K562 (cell line): ENCODE data around the gene ZNHIT2. TPM values are rescaled to one million over a fixed set of nuclear protein-coding genes. Genes with fewer than 3 reads are reported as not detected.
A peak's percentile ranks its signal among the peaks of the same experiment; 100 is the strongest.

Experiments used
- CHD2 ChIP-seq: IDR thresholded peaks from 2 replicates; pipeline ENCODE4 v1.6.1; 2011; ENCODE audit warnings: low read depth, low read length
- CREB3 ChIP-seq: fragments of 450-650 bp; conservative IDR thresholded peaks from 2 replicates; pipeline ENCODE4 v1.6.1; 2016; ENCODE audit warnings: missing genetic modification characterization, low read depth, mild to moderate bottlenecking, missing compliant biosample characterization, moderate library complexity
- ETS2 ChIP-seq: IDR thresholded peaks from 2 replicates; pipeline ENCODE4 v1.6.1; 2016; ENCODE audit warnings: borderline replicate concordance, missing genetic modification characterization, mild to moderate bottlenecking, moderate library complexity, missing compliant biosample characterization; ENCODE audit not compliant: poor library complexity, severe bottlenecking
- PHF20 ChIP-seq: fragments of 450-650 bp; IDR thresholded peaks from 2 replicates; pipeline ENCODE4 v1.6.1; 2018; ENCODE audit not compliant: partially characterized antibody
- SREBF1 ChIP-seq: fragments of 150-350 bp; IDR thresholded peaks from 2 replicates; pipeline ENCODE4 v1.6.1; 2014; ENCODE audit warnings: antibody characterized with exemption, low read depth, low read length, borderline replicate concordance
- ZBED1 ChIP-seq: IDR thresholded peaks from 2 replicates; pipeline ENCODE4 v1.6.1; 2014
- ZMIZ1 ChIP-seq, 2 experiments: fragments of 150-350 bp in 1 of 2; IDR thresholded peaks; 2 replicates each; pipeline ENCODE4 v1.6.1; 2012 to 2016; ENCODE audit warnings: low read depth in 2 of 2, low read length in 2 of 2, mild to moderate bottlenecking in 1 of 2, moderate library complexity in 1 of 2
- ZNF146 ChIP-seq: IDR thresholded peaks from one replicate; pipeline ENCODE4 v1.6.1; 2018; ENCODE audit warnings: missing compliant biosample characterization; ENCODE audit not compliant: unreplicated experiment
- ZNF282 ChIP-seq: sonication (generic); formaldehyde crosslinking; IDR thresholded peaks from 2 replicates; pipeline ENCODE4 v1.8.1; 2023; ENCODE audit warnings: missing genetic modification reagents
- polyA plus RNA-seq, 8 experiments: library from polyadenylated mRNA; depleted of rRNA in 4 of 8; stranded (reverse) in 5 of 8; unstranded in 3 of 8; fragments of >200 nt; fragmentation: Nextera tagmentation in 2 of 8; fragmentation: Illumina TruSeq in 1 of 8; extraction: Ambion mirVana in 2 of 8; extraction: Trizol in 1 of 8; gene quantifications; 2 replicates each; pipeline versions ENCODE4 v1.2.1 to v1.2.3, GENCODE V29; 2011 to 2014; ENCODE audit warnings: inconsistent platforms in 1 of 8, missing spikeins in 1 of 8
- total RNA-seq, 7 experiments: library from RNA; depleted of rRNA in 6 of 7; stranded (reverse); fragments of >200 nt in 6 of 7; fragmentation: Illumina TruSeq in 2 of 7; extraction: Trizol in 2 of 7; gene quantifications; 2 replicates each; pipeline versions ENCODE4 v1.2.1 to v1.2.3, GENCODE V29; 2011 to 2021; ENCODE audit warnings: low replicate concordance in 1 of 7
- TF ChIP-seq, protein P1 (sequence below), 2 experiments: fragments of 450-650 bp; IDR thresholded peaks; 2 replicates each; pipeline ENCODE4 v1.6.1; 2018; ENCODE audit warnings: mild to moderate bottlenecking in 2 of 2, low read depth in 1 of 2; ENCODE audit not compliant: partially characterized antibody in 2 of 2
- TF ChIP-seq, protein P2 (sequence below): fragments of 250-450 bp; sonication (Bioruptor Pico); IDR thresholded peaks from 2 replicates; pipeline ENCODE4 v1.4.0; 2020; ENCODE audit warnings: mild to moderate bottlenecking, moderate library complexity

Gene ZNHIT2
- total and polyA plus RNA-seq, 9 of the 15 experiments (the other 6 are each of a cell fraction or from before 2014, with no cell fraction given): 0.08 to 39.0 (median 2.5) TPM

DNA sequence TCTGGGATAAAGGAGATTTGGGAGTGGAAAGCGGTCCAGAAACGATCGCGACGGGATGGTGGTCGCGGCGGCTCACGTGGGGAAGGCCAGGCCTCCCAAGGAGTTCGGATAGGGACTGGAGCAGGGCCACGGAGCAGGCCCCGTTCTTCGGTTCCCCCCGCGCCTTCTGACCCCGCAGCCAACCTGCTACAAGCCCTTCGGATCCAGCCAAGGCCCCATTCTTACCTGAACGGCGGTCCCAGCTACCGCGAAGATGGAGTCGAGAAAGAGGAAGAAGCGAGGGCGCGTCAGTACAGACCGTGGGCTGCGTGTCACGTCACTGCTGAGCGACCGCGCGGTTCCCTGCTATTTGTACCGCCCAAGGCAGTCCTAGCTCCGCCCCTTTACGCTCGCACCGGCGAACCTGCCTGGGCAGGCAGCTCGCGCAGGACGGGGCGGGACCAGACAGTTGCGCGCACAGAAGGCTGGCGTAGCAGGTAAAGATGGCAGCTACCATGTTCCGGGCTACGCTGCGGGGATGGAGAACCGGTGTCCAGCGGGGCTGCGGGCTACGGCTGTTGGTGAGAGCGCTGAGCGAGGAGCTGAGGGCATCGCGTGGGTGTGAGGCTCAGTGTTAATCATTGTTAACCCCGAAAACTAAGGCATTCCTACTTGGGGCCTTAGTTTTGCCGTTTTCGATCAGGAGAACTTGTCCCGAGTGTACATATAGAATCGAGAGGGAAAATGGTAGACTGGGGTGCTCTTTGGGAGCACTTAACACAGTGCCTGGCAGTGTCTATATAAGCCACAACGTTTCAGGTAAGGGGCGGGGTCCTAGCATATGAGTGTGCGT, 4.6 kb upstream of the ZNHIT2 start, which contains the start of the genes FAU and MRPL49 (continued):
- no peak for TF ChIP-seq CREB3 (tag)
- no peak for TF ChIP-seq ZNF146 (CRISPR knock-in tag)
- no peak for TF ChIP-seq ETS2 (tag)
- TF ChIP-seq SREBF1: no peak
- peak; percentile 91 for TF ChIP-seq PHF20
- peak in 1 of 2 experiments; percentile 59; a peak in 1 of 4 replicates for TF ChIP-seq ZMIZ1 (IDR thresholded peaks at IDR 0.05; ENCODE audit: low read depth in 2 of 2, low read length in 2 of 2)
- TF ChIP-seq, protein P1, sequence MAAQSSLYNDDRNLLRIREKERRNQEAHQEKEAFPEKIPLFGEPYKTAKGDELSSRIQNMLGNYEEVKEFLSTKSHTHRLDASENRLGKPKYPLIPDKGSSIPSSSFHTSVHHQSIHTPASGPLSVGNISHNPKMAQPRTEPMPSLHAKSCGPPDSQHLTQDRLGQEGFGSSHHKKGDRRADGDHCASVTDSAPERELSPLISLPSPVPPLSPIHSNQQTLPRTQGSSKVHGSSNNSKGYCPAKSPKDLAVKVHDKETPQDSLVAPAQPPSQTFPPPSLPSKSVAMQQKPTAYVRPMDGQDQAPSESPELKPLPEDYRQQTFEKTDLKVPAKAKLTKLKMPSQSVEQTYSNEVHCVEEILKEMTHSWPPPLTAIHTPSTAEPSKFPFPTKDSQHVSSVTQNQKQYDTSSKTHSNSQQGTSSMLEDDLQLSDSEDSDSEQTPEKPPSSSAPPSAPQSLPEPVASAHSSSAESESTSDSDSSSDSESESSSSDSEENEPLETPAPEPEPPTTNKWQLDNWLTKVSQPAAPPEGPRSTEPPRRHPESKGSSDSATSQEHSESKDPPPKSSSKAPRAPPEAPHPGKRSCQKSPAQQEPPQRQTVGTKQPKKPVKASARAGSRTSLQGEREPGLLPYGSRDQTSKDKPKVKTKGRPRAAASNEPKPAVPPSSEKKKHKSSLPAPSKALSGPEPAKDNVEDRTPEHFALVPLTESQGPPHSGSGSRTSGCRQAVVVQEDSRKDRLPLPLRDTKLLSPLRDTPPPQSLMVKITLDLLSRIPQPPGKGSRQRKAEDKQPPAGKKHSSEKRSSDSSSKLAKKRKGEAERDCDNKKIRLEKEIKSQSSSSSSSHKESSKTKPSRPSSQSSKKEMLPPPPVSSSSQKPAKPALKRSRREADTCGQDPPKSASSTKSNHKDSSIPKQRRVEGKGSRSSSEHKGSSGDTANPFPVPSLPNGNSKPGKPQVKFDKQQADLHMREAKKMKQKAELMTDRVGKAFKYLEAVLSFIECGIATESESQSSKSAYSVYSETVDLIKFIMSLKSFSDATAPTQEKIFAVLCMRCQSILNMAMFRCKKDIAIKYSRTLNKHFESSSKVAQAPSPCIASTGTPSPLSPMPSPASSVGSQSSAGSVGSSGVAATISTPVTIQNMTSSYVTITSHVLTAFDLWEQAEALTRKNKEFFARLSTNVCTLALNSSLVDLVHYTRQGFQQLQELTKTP (IDR thresholded peaks at IDR 0.05; ENCODE audit: low read depth in 1 of 2, partially characterized antibody in 2 of 2): peak in 1 of 2 experiments; percentile 18
- no peak for TF ChIP-seq ZNF282
- TF ChIP-seq, protein P2, sequence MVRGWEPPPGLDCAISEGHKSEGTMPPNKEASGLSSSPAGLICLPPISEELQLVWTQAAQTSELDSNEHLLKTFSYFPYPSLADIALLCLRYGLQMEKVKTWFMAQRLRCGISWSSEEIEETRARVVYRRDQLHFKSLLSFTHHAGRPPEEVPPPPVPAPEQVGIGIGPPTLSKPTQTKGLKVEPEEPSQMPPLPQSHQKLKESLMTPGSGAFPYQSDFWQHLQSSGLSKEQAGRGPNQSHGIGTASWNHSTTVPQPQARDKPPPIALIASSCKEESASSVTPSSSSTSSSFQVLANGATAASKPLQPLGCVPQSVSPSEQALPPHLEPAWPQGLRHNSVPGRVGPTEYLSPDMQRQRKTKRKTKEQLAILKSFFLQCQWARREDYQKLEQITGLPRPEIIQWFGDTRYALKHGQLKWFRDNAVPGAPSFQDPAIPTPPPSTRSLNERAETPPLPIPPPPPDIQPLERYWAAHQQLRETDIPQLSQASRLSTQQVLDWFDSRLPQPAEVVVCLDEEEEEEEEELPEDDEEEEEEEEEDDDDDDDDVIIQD (CRISPR knock-in tag): no peak
- TF ChIP-seq CHD2: no peak
- 0 out of 2 replicates have a peak, but pooled peaks have one; percentile 35 for TF ChIP-seq ZBED1
